Measurements from ENCODE around the gene LMO1.

DNA sequence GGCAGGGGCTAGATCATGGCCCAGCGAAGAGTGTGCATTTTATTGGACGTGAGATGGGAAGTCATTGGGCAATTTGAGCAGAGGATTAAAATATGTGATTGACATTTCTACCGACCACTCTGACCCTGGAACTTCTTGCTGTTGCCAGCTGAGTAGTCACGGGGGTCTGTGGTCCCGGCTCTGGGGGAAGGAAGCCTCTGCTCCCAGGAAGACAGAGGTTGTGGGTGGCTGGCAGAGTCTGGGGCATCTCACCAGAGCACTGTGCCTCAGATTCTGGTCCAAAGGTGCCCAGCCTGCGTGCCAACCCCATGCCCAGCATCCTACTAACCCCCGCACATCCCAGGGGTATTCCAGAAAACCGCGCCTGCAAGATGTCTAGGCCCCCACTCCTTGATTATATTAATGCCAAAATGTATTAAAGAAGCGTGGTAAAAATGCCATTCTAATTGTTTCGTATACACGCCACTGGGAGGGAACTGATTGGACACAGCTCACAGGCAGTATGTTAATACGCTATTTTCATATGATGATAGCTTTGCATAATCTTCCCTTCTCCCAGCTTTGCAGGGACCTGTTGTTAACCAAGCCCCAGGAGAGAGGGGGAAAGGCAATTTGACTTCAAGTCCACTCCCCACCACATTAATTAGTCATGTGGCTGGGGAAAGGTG lies 25.3 kb upstream of the LMO1 start:
- no peak for TF ChIP-seq EZH2 (IDR thresholded peaks at IDR 0.05; ENCODE audit: borderline replicate concordance, low read length)
- TF ChIP-seq, protein P1, sequence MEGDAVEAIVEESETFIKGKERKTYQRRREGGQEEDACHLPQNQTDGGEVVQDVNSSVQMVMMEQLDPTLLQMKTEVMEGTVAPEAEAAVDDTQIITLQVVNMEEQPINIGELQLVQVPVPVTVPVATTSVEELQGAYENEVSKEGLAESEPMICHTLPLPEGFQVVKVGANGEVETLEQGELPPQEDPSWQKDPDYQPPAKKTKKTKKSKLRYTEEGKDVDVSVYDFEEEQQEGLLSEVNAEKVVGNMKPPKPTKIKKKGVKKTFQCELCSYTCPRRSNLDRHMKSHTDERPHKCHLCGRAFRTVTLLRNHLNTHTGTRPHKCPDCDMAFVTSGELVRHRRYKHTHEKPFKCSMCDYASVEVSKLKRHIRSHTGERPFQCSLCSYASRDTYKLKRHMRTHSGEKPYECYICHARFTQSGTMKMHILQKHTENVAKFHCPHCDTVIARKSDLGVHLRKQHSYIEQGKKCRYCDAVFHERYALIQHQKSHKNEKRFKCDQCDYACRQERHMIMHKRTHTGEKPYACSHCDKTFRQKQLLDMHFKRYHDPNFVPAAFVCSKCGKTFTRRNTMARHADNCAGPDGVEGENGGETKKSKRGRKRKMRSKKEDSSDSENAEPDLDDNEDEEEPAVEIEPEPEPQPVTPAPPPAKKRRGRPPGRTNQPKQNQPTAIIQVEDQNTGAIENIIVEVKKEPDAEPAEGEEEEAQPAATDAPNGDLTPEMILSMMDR (conservative IDR thresholded peaks at IDR 0.05 in 1 of 2, IDR thresholded peaks at IDR 0.05 in 1 of 2; ENCODE audit: extremely low read depth in 1 of 2, insufficient read depth in 1 of 2, low read depth in 1 of 2, low read length in 2 of 2), result no peak

All from mammary epithelial cell (primary cell).